IPS DF 4.7 (cell line): ENCODE results near the gene PVALEF.

Experiments
- DNase-seq: peaks from one replicate; pipeline ENCODE4 v3.0.0-alpha.2; 2013; ENCODE audit warnings: low spot score; ENCODE audit errors: extremely low read depth

Gene PVALEF

DNA sequence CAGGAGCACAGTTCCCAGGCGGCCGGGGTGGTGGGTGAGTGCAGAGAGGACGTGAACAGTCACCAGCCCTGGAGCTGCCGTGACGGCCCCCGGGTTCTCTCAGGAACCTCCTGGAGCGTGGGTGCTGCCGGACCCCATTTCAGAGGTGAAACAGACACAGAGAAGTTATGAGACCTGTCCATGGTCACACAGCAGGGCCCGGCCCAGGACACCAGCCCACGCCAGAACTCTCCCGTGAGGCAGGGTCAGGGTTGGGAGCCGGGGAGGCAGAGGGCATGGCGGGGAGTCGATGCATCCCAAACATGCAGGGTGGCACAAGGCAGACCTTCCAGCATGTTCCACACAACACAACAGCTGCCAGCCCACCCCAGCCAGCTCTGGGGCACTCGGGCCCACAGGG is 3.8 kb upstream of the PVALEF start:
- no peak for DNase-seq

DNA sequence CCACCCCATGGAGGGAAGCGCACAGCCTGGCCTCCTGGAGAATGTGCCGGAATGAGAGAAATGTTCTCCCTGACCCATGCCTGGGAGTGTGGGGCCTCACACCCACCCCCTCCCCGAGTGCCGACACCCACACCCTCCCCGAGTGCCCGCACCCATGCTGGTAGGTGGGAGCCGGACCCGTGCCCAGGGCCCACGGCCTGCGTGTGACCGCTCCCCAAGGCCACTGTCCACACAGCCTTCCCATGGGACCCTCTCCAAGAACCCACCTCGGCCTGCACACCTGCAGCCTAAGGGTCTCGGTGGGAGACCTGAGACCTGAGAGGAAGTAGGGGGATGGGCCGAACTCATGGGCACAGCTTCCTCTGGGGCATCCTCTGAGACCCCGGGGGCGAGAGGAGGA is 3.3 kb upstream of the PVALEF start:
- no peak for DNase-seq

DNA sequence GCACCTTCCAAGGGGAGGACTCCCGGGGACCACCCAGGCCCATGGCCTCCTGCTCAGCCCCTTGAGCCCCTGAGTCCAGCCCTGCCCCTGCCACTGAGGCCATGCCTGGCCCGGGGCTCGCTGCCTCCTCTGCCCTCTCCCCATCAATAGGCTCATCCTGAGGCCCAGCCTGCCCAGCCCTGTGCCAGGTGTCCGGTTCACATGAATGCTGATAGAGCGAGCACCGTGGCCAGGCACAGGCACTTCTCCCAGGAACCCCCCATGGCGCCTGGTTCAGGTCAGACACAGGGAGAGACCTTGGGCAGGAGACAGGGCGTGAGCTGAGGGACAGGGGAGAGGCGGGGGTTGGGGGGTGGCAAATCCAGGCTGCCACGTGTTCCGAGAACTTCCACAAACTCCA is 2.8 kb upstream of the PVALEF start:
- no peak for DNase-seq

DNA sequence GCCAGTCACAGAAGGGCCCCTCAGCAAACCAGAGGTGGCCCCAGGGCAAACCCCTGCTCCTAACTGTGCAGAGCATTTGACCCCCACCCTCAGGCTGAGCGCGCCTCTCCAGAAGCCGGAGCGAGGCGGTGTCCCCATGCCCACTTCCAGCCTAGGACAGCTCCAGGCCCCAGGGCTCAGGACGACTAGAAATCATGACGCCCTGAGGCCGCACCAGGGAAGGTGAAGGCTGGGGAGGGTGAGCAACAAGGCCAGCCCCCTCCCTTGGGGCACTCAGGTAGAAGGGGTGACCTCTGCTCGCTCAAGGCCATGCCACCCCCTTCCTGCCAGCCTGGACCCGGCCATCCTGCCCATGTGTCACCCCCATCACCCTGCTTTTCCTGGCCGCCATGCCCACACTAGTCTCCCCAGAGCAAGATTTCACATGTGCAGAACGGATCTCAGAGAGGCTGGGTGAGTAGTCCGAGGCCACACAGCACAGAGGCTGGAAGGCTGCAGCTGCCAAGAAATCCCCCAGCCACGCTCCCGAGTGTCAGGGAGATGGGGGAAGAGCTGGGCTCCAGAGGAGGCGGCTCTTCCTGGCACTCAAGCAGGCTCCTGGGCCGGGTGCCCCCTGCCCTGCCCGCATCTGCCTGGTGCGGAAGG is 2.1 kb upstream of the PVALEF start:
- DNase-seq, result no peak

DNA sequence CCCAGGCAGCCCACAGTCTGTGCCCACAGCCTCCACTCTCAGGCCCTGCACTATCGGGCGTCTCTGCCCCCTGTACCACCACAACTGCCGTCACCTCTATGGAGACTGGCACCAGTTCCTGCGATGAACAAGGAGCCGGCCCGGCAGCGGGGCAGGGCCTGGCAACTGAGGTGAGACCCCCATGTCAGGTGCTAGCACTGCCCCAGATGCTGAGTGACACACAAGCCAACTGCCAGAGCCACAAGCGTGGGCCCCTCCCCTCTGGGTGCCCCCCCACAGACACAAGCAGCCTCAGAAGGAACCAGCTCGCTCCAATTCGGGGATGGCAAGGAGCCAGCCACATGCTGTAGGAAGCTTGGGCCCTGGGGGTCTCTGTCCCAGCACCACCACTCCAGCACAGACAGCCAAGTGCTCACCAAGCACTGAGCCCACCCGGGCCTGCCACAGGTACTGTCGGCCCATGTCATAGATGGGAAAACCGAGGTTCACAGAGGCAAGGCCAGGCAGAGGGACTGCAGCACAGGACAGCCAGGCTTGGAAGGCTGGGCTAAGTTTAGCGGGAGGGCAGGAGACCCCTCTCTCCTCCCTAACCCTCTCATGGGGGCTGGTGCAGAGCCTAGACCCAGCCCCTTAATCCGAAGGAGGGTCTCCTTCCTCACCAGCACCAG is 1.5 kb upstream of the PVALEF start:
- DNase-seq, result no peak

DNA sequence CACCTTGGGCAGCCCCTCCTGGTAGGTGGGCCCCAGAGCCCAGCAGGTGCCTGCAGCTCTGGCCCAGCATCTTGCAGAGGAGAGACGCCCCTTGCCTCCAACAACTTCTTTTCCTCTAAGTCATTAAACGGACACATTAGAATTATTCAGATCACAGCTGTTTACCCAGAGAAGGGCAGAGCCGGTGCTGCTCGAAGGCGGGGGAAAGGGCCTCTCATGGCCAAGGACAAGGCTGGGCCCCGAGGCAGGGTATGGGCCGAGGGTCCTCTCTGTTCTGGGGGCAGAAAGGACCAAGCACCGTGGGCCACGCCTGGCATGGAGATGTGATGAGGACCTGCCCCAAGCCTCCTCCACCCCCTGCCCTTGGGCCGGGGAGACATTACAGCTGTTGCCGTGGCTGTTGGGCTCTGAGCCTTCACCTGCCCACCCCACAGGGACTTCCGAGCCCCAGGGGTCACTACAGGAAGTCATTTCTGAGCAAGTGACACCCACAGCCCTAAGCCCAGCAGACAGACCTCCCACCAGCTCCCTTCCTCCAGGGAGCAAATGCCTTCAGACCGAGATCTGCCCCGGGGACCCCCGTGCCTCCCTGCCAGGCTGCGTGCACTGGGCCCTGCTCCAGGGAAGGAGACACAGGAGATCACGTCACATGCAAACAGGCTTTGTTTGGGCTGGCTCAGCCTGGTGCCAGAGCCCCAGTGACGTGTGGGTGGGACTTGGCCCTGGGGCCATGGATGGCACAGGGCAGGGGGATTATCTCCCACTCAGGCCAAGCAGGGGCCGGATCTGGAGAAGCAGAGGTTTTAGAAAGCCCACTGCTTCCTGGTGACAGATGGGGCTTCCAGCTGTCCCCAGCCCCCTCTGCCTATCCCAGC is 699 bp upstream of the PVALEF start:
- no peak for DNase-seq

DNA sequence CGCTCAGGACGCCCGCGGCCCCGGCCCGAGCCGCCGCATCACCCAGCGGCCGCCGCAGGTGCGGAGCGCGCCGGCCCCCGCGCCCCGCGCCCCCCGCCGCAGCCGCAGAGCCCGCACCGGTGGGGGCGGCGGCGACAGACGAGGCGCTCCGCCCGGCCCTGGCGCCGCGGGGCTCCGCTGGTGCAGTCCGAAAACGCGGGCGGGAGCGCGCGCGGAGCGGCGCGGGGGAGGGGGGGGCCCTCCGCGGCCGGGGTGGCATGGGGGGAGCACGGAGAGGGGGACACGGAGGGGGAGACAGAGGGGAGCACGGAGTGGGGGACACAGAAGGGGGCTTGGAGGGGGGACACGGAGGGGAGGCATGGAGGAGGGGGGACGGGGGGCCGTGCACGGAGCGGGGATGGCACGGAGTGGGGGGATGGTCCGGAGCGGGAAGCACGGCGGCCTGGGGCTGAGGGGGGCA is 756 bp downstream of the PVALEF start, which contains the start of gene AATK:
Gene AATK (minus strand): TSS at position 189 of the 460 bp plus-strand sequence. CDS start 229 bp downstream, outside the sequence.
- DNase-seq, result no peak

DNA sequence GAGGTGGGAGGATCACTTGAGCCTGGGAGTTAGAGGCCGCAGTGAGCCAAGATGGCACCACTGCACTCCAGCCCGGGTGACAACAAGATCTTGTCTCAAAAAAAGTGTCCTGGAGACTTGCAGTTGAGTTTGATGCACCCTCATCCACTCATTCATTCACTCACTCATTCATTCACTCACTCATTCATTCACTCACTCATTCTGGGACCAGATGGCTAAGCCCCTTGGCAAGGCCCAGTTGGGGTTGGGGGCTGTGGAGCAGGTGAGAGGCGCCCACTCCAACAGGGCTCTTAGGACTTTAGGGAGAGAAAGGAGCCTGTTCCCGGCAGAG is 1.9 kb downstream of the PVALEF start:
- no peak for DNase-seq

DNA sequence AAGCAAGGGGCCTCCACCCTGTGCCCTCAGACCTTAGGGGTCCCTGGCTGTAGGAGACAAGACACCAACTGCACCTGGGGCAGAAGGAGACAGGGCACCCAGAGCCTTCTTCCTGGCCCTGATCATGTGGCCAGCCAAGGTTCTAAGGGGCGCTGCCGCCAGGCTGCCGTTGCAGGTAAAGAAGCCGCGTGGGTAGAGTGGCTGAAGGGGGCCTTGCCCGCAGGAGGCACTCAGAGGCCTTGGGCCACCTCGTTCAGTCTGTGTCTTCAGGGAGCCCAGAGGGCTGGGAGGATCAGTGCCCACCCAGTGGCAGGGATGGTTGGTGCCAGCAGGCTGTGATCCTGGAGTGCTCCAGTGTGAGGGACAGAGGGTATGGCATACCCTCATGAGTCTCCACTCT is 2.3 kb downstream of the PVALEF start:
- DNase-seq, result no peak

DNA sequence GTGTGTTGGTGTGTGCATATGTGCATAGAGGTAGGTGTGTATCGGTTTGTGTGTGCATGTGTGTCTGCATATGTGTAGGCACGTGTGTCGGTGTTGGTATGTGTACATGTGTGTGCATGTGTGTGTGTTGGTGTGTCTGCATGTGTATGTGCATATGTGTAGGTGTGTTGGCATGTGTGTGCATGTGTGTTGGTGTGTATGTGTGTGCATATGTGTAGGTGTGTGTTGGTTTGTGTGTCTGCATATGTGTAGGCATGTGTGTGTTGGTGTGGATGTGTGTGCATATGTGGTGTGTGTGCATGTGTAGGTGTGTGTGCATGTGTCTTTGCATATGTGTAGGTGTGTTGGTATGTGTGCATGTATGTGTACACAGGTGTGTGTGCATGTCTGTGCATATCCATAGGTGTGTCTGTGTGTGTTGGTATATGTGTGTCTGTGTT is 4.6 kb downstream of the PVALEF start:
- DNase-seq, result no peak

DNA sequence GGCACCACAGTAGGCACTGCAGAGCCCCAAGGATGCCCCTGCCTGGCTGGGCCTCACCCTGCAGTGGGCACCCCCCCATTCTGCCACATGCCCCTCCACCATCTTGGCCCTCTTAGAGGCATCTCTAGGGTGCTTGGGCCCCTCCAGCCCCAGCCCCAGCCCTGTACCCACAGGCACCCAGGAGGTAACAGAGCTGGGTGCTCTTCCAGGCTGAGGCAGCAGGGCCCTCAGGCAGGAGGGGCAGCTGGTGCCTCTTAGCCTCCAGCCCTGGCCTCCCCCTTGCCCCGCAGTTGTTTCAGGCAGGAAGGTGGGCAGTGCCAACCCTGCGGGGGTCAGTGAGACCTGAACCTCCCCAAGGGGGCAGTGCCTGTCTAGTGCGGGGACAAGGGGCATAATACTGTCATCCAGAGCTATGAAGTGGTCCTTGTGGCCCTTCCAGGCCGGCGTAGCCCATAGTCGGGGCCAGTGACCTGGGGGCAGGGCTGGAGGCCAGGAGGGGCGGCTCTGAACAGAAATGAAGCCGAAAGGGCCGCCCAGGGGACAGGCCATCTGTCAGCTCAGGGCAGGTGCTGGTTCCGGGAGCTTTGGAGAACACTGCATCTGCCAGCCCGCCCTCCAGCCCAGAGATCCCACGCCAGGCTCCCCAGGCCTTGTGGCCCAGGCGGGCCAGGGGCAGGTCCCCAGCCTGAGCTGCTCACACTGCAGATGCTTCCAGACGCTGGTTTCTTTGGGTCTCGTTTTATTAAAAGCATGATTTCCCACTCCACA is 5.6 kb downstream of the PVALEF start:
- no peak for DNase-seq

DNA sequence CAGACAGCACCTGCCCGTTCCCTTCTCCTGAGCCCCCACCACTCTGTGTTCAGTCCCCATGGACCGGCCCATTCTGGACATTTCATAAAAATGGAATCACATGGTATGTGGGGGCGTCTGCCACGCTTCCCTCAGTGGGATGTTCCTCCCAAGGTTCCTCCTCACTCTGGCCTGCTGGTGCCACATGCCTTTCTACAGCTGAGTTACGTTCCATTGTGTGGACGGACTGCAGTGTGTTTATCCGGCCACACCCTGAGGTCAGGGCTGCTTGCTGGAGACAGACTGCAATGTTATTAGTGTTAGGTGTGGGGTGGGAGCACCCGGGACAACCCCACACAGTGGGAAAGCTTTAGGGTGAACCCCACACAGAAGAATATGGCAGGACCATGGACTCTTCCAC is 6.6 kb downstream of the PVALEF start:
- no peak for DNase-seq

DNA sequence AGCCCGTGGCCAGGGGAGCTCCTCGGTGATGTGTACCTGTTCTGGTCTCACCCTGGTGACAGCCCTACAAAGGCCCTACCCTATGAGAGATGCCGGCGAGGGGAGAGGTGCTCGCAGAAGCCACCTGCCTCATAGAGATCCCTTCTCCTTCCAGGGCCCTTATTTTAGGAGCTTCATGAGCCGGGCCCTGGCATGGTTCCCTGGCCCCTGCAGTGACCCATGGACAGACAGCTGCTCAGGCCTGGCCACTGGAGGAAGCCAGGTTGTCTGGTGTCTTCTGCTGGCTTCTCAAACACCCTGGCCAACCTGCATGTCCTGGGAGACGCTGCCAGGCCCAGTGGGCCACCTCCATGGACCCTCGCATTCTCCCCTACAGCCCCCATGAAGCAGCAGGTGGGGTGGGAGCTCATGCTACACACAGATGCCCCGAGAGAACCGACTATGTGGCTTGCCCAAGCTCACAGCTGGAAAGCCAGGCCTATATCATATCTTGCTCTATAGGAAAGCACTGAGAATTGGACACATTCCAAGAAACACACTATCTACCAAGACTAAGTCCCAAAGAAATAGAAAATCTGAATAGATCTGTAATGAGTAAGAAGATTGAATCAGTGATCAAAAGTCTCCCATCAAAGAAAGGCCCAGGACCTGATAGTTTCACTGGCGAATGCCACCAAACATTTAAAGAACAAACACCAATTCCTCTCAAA is 7.9 kb downstream of the PVALEF start:
- DNase-seq, result no peak

DNA sequence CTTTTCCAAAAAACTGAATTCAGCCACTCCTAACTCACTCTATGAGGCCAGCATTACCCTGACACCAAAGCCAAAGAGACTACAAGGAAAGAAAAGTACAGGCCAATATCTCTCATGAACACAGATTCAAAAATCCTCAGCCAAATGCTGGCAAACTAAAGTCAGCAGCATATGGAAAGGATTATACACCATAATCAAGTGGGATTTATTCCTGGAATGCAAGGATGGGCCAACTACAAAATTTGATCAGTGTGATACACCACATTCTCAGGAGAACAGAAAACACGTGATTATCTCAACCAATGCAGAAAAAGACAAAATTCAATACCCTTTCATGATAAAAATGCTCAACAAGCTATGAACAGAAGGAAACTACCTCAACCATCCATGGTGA is 8.5 kb downstream of the PVALEF start:
- no peak for DNase-seq

DNA sequence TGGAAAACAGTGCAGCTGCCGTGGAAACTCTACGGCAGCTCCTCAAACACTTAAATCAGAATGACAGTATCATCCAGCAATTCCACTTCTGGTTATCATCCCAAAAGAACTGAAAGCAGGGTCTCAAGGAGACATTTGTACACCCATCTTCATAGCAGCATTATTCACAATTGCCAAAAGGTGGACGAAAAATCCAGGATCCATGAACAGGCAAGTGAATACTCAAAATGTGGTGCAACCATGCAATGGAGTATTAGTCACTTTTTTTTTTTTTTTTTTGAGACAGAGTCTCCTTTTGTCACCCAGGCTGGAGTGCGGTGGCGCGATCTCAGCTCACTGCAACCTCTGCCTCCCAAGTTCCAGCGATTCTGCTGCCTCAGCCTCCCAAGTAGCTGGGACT is 11.4 kb downstream of the PVALEF start:
- DNase-seq, result no peak

DNA sequence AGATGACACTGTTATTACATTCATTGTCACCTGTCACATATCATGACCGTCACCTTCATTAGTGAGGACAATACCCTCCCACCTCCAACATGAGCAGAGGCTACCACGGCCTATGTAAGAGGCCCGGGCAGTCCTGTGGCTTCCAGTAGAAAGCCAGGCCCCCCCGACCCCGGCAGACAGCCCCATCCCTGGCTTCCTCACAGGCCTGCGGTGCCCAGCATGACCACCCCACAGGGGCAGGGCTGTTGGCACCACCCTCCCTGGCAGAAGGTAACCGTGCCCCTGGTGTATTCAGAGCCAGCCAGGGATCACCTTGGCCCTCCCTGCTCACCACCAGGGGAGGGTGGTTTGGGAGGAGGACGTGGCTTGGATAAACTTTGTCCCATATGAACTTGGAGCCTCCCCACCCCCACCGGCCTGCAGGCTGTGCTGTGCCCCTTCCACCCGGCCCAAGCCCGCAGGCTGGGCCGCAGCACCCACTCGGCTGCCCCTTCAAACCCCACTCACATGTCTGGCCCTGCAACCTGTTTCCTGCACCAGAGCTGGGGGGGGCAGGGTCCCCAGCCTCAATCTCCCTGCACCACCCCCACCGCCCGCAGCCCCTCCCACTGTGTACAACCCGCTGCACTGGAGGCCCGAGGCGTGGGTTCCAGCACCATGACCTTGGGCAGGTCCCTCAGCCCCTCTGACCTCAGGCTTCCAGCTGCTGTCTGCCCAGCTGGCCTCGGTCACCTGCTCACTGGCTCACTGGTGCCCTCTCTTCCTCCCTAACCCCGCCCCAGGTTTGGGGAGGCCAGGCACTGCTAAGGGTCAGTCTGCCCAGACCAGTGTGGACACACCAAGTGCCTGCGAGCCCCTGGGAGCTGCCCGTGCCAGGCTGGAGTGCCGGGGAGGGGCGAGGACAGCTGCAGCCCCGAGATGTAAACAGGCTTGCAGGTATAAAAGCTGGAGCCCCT is 13.1 kb downstream of the PVALEF start:
- no peak for DNase-seq

DNA sequence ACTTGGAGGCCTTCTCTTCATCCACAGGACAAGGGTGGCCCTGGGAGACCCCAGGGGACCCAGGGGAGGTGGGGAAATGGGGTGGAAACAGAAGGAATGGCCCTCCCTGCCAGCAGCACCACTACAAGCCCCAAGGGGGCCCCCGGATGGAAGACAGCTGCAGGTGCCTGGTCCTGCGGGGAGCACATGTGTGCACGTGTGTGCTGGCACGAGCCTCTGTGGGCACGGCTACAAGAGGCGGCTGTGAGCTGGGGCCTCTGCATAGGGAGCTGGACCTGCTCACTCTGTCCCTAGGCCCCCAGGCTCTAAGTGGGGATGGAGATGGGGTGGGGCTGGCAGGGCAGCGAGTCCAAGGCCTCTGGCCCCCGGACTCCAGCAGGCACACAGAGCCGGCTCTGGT is 13.9 kb downstream of the PVALEF start:
- DNase-seq, result no peak

DNA sequence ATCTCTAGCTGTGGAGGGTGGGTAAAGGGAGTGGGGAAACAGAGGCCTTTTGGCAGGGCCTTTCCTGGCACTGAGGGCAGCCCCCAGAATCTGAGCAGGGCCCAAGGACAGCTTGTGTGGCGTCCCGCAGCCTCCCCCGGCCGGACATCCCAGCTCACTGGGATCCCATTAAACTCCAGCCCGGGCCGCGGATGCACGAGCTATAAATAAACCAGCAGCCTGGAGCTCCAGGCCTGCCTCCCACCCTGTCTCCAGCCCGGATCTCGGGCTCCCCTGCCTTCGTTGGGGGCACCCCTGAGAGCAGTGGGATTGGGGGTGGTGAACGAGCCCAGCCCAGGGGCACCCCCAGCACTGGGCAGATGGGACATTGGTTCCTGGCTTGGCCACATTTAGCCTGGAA is 14.6 kb downstream of the PVALEF start:
- DNase-seq, result no peak

DNA sequence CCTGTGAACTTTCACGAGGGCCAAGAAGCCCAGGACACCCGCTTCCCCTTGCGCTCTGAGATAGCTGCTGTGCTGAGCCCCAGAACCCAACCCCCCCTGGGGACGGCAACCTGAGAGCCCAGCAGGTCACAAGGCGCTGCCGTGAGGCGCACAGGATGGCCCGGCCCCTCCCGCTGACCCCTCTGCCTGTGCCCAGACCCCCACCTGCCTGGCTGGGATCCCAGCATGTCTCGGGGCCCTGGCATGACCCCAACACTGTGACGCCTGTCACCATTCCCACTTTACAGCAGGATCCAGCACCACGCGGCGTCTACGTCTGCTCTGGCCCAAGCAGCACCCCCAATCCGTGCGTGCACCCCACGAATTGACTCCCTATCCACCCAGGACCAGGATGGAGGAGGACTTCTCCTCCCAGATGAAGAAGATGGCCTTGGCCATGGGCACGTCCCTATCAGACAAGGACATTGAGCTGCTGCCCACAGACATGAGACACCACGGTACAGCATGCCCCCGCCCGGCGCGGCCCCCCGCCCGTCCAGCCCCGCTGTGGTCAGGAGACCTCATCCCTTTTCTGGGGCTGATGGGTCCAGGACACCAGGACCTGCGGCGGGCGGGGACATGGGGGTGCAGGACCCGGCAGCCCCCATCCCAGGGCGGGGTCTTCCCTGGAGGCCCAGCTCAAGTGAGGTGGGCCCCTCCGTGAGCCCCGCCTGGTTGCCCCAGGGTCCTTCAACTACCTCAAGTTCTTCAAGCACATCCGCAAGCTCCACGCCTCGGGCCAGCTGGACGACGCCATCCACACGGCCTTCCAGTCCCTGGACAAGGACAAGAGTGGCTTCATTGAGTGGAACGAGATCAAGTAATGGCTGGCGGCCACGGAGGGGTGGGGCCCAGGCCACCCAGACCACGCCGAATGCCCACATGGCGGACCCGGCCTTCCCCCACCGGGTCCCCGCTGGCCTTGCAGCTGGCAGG is 15.8 kb downstream of the PVALEF start:
- no peak for DNase-seq
